A549 (cell line): ENCODE data around the gene PDE8B. TPM values are rescaled to one million over a fixed set of nuclear protein-coding genes. Genes with fewer than 3 reads are reported as not detected.

ENCODE experiments used
- ATAC-seq, 2 experiments: fragments of 200-7000 bp in 1 of 2; fragments of >200 bp in 1 of 2; cut with Nextera tagmentation in 1 of 2; cut with Tn5 transposase in 1 of 2; 3 replicates each; pipeline versions ENCODE4 v1.8.0 to v1.9.1; 2018 to 2020; ENCODE audit warnings: mild to moderate bottlenecking in 1 of 2, moderate library complexity in 1 of 2
- CTCF ChIA-PET: fragments of 300-600 bp; sonication (Branson Sonifier 250); formaldehyde crosslinking; extraction: SDS; loops from one replicate; lab custom pipeline; 2021; ENCODE audit warnings: antibody characterized with exemption, inconsistent platforms; lab: Yijun Ruan, JAX
- POLR2A ChIA-PET: fragments of 350-600 bp; formaldehyde crosslinking; extraction: SDS; loops from one replicate; lab custom pipeline; 2021; ENCODE audit warnings: antibody characterized with exemption, inconsistent platforms; lab: Yijun Ruan, JAX
- DNase-seq, 2 experiments: peaks; one replicate each; pipeline versions ENCODE4 v3.0.0 to v3.0.0-alpha.2; 2011 to 2016; ENCODE audit warnings: low read depth in 1 of 2, low spot score in 1 of 2
- FAIRE-seq: peaks from 2 replicates; lab custom pipeline; 2011; peaks lifted over from hg19 to GRCh38; lab: Jason Lieb, UNC
- H3K27ac ChIP-seq, 2 experiments: fragments of >200 bp; sonication (Bioruptor Twin); formaldehyde crosslinking; 3 replicates each; pipeline ENCODE4 v1.5.1; 2016 to 2017
- H3K4me1 ChIP-seq: fragments of >200 bp; sonication (Bioruptor Twin); formaldehyde crosslinking; 3 replicates; pipeline ENCODE4 v1.6.1; 2016
- H3K4me2 ChIP-seq: fragments of >200 bp; sonication (Bioruptor Twin); formaldehyde crosslinking; 3 replicates; pipeline ENCODE4 v1.6.1; 2016
- H3K4me3 ChIP-seq: fragments of >200 bp; sonication (Bioruptor Twin); formaldehyde crosslinking; 3 replicates; pipeline ENCODE4 v1.5.1; 2016
- H3K9me3 ChIP-seq: fragments of >200 bp; sonication (Bioruptor Twin); formaldehyde crosslinking; 3 replicates; pipeline ENCODE4 v1.6.1; 2016
- BHLHE40 ChIP-seq: IDR thresholded peaks from 2 replicates; pipeline ENCODE4 v1.6.1; 2012; ENCODE audit warnings: low read depth, low read length, inconsistent platforms
- CBX2 ChIP-seq: fragments of 200-600 bp; sonication (generic); IDR thresholded peaks from 2 replicates; pipeline ENCODE4 v1.6.1; 2016; ENCODE audit warnings: low read depth, mild to moderate bottlenecking, borderline replicate concordance
- CBX8 ChIP-seq: fragments of 200-600 bp; sonication (generic); IDR thresholded peaks from 2 replicates; pipeline ENCODE4 v1.6.1; 2016
- CHD2 ChIP-seq: fragments of 150-350 bp; IDR thresholded peaks from 2 replicates; pipeline ENCODE4 v1.6.1; 2014; ENCODE audit warnings: low read length; ENCODE audit not compliant: partially characterized antibody
- EHF ChIP-seq: fragments of 250-450 bp; sonication (Bioruptor Pico); IDR thresholded peaks from 2 replicates; pipeline ENCODE4 v1.5.0; 2020; ENCODE audit warnings: mild to moderate bottlenecking
- ESRRA ChIP-seq: fragments of 150-350 bp; IDR thresholded peaks from 2 replicates; pipeline ENCODE4 v1.6.1; 2014; ENCODE audit warnings: mild to moderate bottlenecking, low read length, borderline replicate concordance
- FOSL2 ChIP-seq, 2 experiments: fragments of 450-650 bp in 1 of 2; fragments of >200 bp in 1 of 2; sonication (Bioruptor Twin) in 1 of 2; formaldehyde crosslinking; IDR thresholded peaks; 2 replicates each; pipeline versions ENCODE4 v1.5.0 to v1.6.1; 2016 to 2020; ENCODE audit warnings: mild to moderate bottlenecking in 1 of 2, moderate library complexity in 1 of 2
- GATA3 ChIP-seq: IDR thresholded peaks from 2 replicates; pipeline ENCODE4 v1.6.1; 2012; ENCODE audit warnings: borderline replicate concordance
- HOXB13 ChIP-seq: fragments of 250-450 bp; sonication (Bioruptor Pico); IDR thresholded peaks from 2 replicates; pipeline ENCODE4 v1.5.0; 2020; ENCODE audit warnings: low read depth, mild to moderate bottlenecking, moderate library complexity
- HOXB5 ChIP-seq: fragments of 250-450 bp; sonication (Bioruptor Pico); IDR thresholded peaks from 2 replicates; pipeline ENCODE4 v1.5.0; 2020; ENCODE audit warnings: mild to moderate bottlenecking, moderate library complexity
- JUN ChIP-seq, 2 experiments: fragments of >200 bp; sonication (Bioruptor Twin); formaldehyde crosslinking; IDR thresholded peaks; 2 replicates in 1 of 2; 3 replicates in 1 of 2; pipeline ENCODE4 v1.6.1; 2016 to 2017
- KDM1A ChIP-seq: fragments of 200-600 bp; sonication (generic); IDR thresholded peaks from 2 replicates; pipeline ENCODE4 v1.6.1; 2016; ENCODE audit warnings: low read depth, mild to moderate bottlenecking
- MAFK ChIP-seq: fragments of 450-650 bp; IDR thresholded peaks from 2 replicates; pipeline ENCODE4 v1.6.1; 2014; ENCODE audit not compliant: partially characterized antibody
- MYC ChIP-seq: IDR thresholded peaks from 2 replicates; pipeline ENCODE4 v1.6.1; 2012; ENCODE audit warnings: mild to moderate bottlenecking, inconsistent platforms, low read length, improper control_type of control experiment, borderline replicate concordance
- NR3C1 ChIP-seq: fragments of >200 bp; sonication (Bioruptor Twin); formaldehyde crosslinking; IDR thresholded peaks from 3 replicates; pipeline ENCODE4 v1.6.1; 2017
- RCOR1 ChIP-seq: fragments of 150-350 bp; IDR thresholded peaks from 2 replicates; pipeline ENCODE4 v1.6.1; 2014; ENCODE audit warnings: antibody characterized with exemption, low read length, low read depth
- ZC3H11A ChIP-seq: fragments of 450-650 bp; IDR thresholded peaks from 2 replicates; pipeline ENCODE4 v1.6.1; 2014; ENCODE audit warnings: antibody characterized with exemption, mild to moderate bottlenecking
- WGBS: methylation state at CpG from one replicate; pipeline ENCODE4 v1.1.6; 2017; ENCODE audit errors: missing lambda C conversion rate; 5-methylcytosine and 5-hydroxymethylcytosine counted together
- polyA minus RNA-seq: library from RNA; depleted of rRNA, polyadenylated mRNA; stranded (reverse); fragments of >200 nt; gene quantifications from 2 replicates; pipeline ENCODE4 v1.2.3, GENCODE V29; 2011; rRNA and poly(A)+ RNA removed
- polyA plus RNA-seq, 4 experiments: library from polyadenylated mRNA; depleted of rRNA in 3 of 4; stranded (reverse); fragments of >200 nt; fragmentation: RNase III in 1 of 4; extraction: RNeasy Plus Mini Kit Qiagen cat#74134 plus additional on column Dnase treatment in 1 of 4; gene quantifications; 2 replicates in 3 of 4; 3 replicates in 1 of 4; pipeline ENCODE4 v1.2.3, GENCODE V29; 2011 to 2017
- TF ChIP-seq, protein P1 (sequence below): fragments of >200 bp; sonication (Bioruptor Twin); formaldehyde crosslinking; IDR thresholded peaks from 3 replicates; pipeline ENCODE4 v1.6.1; 2016
- TF ChIP-seq, protein P2 (sequence below): IDR thresholded peaks from 2 replicates; pipeline ENCODE4 v1.6.1; 2012

PDE8B gene, protein sequence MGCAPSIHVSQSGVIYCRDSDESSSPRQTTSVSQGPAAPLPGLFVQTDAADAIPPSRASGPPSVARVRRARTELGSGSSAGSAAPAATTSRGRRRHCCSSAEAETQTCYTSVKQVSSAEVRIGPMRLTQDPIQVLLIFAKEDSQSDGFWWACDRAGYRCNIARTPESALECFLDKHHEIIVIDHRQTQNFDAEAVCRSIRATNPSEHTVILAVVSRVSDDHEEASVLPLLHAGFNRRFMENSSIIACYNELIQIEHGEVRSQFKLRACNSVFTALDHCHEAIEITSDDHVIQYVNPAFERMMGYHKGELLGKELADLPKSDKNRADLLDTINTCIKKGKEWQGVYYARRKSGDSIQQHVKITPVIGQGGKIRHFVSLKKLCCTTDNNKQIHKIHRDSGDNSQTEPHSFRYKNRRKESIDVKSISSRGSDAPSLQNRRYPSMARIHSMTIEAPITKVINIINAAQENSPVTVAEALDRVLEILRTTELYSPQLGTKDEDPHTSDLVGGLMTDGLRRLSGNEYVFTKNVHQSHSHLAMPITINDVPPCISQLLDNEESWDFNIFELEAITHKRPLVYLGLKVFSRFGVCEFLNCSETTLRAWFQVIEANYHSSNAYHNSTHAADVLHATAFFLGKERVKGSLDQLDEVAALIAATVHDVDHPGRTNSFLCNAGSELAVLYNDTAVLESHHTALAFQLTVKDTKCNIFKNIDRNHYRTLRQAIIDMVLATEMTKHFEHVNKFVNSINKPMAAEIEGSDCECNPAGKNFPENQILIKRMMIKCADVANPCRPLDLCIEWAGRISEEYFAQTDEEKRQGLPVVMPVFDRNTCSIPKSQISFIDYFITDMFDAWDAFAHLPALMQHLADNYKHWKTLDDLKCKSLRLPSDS
- polyA plus RNA-seq (2011; rRNA removed) (2.0 and 2.2 TPM in 2 replicates), polyA plus RNA-seq (2017; fragmentation: RNase III; extraction: RNeasy Plus Mini Kit Qiagen cat#74134 plus additional on column Dnase treatment) (2.8 to 4.0 TPM (median 2.9 TPM) in 3 replicates), polyA minus RNA-seq (1.9 and 2.1 TPM in 2 replicates)
- 0.62 and 0.92 TPM in 2 replicates for polyA plus RNA-seq (2012; cell fraction: cytosol; rRNA removed)
- polyA plus RNA-seq (2012; cell fraction: nucleus; rRNA removed) = 1.7 and 2.5 TPM in 2 replicates

DNA sequence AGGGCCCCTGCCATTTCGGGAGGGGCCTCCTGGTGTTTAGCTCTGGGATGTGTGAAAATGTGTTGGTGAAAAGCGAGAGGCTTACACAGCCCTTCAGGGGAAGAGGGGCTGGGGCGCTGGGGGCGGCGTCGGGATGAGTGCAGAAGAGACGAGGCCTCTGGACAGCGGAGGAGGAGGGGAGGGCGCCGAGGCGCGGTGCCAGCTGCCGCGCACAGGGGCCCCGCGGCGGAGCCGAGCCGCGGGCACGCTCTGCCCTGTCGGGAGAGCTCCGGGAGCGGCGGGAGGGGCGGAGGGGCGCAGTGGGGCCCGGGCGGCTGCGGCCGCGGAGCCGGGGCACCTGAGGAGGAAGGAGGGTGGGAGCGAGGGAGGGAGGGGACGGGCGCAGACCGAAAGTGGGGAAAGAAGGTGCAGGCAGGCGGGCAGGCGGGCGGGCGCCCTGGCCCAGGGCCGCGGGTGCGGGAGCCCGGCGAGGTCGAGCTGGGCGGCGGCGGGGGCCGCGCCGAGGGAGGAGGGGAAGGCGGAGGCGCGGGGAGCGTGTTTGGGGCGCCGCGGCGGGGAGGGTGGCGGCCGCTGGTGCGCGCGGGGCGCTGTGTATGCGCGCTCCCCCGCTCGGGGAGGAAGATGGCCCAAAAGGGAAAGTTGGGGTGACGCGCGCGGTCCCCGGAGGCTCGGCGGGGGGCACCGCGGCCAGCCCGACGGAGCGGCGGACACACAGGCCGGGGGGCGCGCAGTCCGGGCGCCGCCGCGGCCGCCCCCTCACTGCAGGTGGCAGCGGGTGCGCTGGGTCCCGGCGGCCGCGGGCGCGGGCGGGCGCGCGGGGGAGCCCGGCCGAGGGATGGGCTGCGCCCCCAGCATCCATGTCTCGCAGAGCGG lies at the start of gene PDE8B:
PDE8B (plus strand) TSS at position 590 of the 873 bp plus-strand sequence; CDS start at position 836, 246 bp downstream.
- no peak for FAIRE-seq
- 9% methylated on average over 10 of the region's 110 CpGs for whole genome bisulfite sequencing
- Histone ChIP-seq H3K4me3 (peak within 1 kb of the TSS; percentile 76), H3K27ac (peak within 1 kb of the TSS; percentile 89 to 96), H3K9me3 (no peaks in the 10 kb centered on the region), H3K4me1 (peaks cover 10% of the 10 kb centered on the region; the same call in 1 of the 3 replicates), H3K4me2 (peak within 1 kb of the TSS; percentile 89)
- ChIA-PET CTCF (interaction anchor here (1.1 to 2.1 kb wide), 3 partner anchors 13 to 58 kb away, joined by 3 to 5 read pairs (median 3); no protein-coding TSS in a partner anchor), POLR2A (interaction anchor here (0.6 to 1.2 kb wide), 3 partner anchors 19 to 42 kb away, joined by 3 to 4 read pairs (median 3); no protein-coding TSS in a partner anchor)
- ATAC-seq = peak; percentile 74 to 77
- peak in 1 of 2 experiments; percentile 30 for DNase-seq
- no peak for TF ChIP-seq EHF
- no peak for TF ChIP-seq ZC3H11A
- TF ChIP-seq, protein P1, sequence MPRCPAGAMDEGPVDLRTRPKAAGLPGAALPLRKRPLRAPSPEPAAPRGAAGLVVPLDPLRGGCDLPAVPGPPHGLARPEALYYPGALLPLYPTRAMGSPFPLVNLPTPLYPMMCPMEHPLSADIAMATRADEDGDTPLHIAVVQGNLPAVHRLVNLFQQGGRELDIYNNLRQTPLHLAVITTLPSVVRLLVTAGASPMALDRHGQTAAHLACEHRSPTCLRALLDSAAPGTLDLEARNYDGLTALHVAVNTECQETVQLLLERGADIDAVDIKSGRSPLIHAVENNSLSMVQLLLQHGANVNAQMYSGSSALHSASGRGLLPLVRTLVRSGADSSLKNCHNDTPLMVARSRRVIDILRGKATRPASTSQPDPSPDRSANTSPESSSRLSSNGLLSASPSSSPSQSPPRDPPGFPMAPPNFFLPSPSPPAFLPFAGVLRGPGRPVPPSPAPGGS = no peak
- no peak for TF ChIP-seq CBX8

DNA sequence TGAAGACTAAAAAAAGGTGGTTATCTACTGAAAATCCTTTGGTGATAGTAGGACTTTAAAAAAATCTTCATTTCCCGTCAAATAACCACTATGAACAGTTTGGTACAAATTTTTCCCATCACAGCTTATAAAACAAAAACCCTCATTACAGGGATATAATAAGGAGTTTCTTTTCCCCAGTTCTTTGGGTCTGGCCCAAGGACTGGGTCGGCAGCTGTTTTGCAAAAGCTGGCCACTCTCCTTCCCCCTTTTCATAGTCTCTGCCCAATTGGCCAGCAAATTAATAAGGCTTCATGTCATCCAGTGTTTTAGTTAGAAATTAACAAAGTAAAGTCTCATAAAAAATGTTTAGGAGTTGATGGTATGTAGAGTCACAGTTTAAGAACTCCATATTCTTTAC lies 47.0 kb upstream of the PDE8B start:
- ChIA-PET CTCF (interaction anchor here (1.0 to 3.2 kb wide), 3 partner anchors 19 to 54 kb away, joined by 3 to 10 read pairs (median 5); no protein-coding TSS in a partner anchor), POLR2A (no interaction called here)
- H3K4me1 ChIP-seq = peaks cover 24% of the 10 kb centered on the region
- H3K4me2 ChIP-seq = no peak overlapping the region
- 0 out of 3 replicates have a peak, but pooled peaks cover 2% of the 10 kb centered on the region for H3K9me3 ChIP-seq
- no peak overlapping the region for H3K4me3 ChIP-seq
- no peak for TF ChIP-seq MYC
- TF ChIP-seq GATA3 = no peak
- no peak for TF ChIP-seq CHD2
- WGBS = 90% methylated on average over 2 of the region's 2 CpGs
- no peak for DNase-seq
- H3K27ac ChIP-seq = 0 out of 6 replicates have a peak overlapping the region, but pooled peaks of 1 of the 2 experiments have one; percentile 15
- no peak for ATAC-seq
- FAIRE-seq = no peak

DNA sequence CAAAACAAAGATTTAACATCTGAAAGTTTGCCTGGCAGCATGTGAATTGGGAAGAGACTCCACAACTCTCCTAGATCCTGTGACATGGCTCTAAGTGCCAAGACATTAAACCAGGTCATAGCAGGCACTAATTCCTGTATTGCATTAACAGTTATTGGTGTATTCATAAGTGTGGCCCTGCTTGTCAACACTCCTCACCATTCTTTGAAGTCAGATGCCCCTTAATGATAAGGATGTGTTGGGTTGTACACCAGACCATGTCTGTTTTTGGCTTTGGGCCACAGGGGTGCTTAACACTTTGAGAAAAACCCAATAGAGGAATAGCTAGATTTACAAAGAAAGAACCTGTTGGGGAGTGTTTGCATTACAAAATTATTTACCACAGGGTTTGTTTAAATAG lies 43.4 kb upstream of the PDE8B start:
- ATAC-seq (peak in 1 of 2 experiments; percentile 13; a peak in 2 of 6 replicates), DNase-seq (peak in 1 of 2 experiments; percentile 18), FAIRE-seq (peak; percentile 73)
- TF ChIP-seq JUN (IDR thresholded peaks at IDR 0.05) = no peak
- peak; percentile 15; the same call in 1 of the 2 replicates for TF ChIP-seq GATA3
- no peak for TF ChIP-seq MYC
- TF ChIP-seq, protein P2, sequence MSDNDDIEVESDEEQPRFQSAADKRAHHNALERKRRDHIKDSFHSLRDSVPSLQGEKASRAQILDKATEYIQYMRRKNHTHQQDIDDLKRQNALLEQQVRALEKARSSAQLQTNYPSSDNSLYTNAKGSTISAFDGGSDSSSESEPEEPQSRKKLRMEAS = no peak
- Histone ChIP-seq H3K4me2 (peak overlapping the region; percentile 81), H3K27ac (peak overlapping the region; percentile 91 to 96), H3K4me3 (no peak overlapping the region), H3K9me3 (no peaks in the 10 kb centered on the region), H3K4me1 (peaks cover 44% of the 10 kb centered on the region)
- POLR2A ChIA-PET = interaction anchor here (2.0 kb wide), 1 partner anchor 135 kb away, joined by 9 read pairs; no protein-coding TSS in a partner anchor
- CTCF ChIA-PET = interaction anchor here (1.1 to 3.3 kb wide), 5 partner anchors 11 to 270 kb away, joined by 4 to 20 read pairs (median 5); no protein-coding TSS in a partner anchor

DNA sequence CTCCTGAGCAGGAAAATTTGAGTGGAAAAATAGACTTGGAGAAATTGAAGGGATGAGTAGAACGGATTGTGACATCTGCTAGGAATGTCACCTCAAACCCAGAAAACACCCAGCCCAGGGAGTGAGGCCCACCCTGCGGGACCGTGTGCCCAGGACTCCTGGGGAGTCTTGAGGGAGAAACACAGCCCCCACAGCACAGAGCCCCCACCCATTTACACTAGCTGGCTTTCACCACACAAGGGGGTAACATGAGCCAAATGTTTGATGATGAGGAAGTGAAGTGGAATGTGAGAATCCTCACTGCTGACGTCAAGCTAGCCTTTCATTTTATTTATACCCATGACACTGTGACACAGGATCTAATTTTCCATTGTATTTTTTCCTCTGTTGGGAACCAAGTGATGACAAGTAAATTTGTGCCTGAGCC lies 42.8 kb upstream of the PDE8B start:
- under 1% methylated on average over 4 of the region's 4 CpGs for WGBS
- peak; percentile 85 for ATAC-seq
- no peaks in the 10 kb centered on the region for H3K9me3 ChIP-seq
- H3K4me2 ChIP-seq = peak overlapping the region; percentile 81
- H3K4me1 ChIP-seq = peaks cover 51% of the 10 kb centered on the region
- POLR2A ChIA-PET = interaction anchor here (1.4 to 2.0 kb wide), 2 partner anchors 134 to 324 kb away, joined by 6 to 9 read pairs; partner anchors contain the start of gene WDR41
- FAIRE-seq = peak; percentile 99
- CTCF ChIA-PET = interaction anchor here (1.1 to 3.3 kb wide), 8 partner anchors 11 to 269 kb away, joined by 3 to 20 read pairs (median 4); no protein-coding TSS in a partner anchor
- DNase-seq = peak; percentile 87 to 92
- peak overlapping the region; percentile 8; the same call in 1 of the 3 replicates for H3K4me3 ChIP-seq
- peak overlapping the region; percentile 91 to 96 for H3K27ac ChIP-seq
- TF ChIP-seq HOXB13 (CRISPR knock-in tag) = no peak
- peak; percentile 63; the same call in 1 of the 2 replicates for TF ChIP-seq HOXB5 (CRISPR knock-in tag)
- peak; percentile 78 for TF ChIP-seq FOSL2 (IDR thresholded peaks at IDR 0.05)
- TF ChIP-seq FOSL2 (CRISPR knock-in tag; IDR thresholded peaks at IDR 0.05) = peak; percentile 86
- TF ChIP-seq NR3C1 = no peak
- no peak for TF ChIP-seq RCOR1
- TF ChIP-seq, protein P1 = peak; percentile 68; the same call in 1 of the 3 replicates
- no peak for TF ChIP-seq BHLHE40
- no peak for TF ChIP-seq CBX2
- peak; percentile 62; the same call in 1 of the 2 replicates for TF ChIP-seq EHF
- no peak for TF ChIP-seq KDM1A
- TF ChIP-seq MAFK = no peak
- no peak for TF ChIP-seq ESRRA
